Measurements from ENCODE around the gene KRT86.

The KRT86 gene

GRCh38 chr12:52323001-52323400 lies 48.6 kb downstream of the KRT86 start:
- TF ChIP-seq CEBPB (IDR thresholded peaks at IDR 0.05) = no peak
- TF ChIP-seq ZBTB7A (IDR thresholded peaks at IDR 0.05; ENCODE audit: low read depth) = no peak
- TF ChIP-seq YY1 (IDR thresholded peaks at IDR 0.05; ENCODE audit: low read depth) = no peak
- no peak for TF ChIP-seq USF1 (IDR thresholded peaks at IDR 0.05)
- no peak for TF ChIP-seq CREB1 (IDR thresholded peaks at IDR 0.05; ENCODE audit: low read depth)

- TF ChIP-seq MAX (IDR thresholded peaks at IDR 0.05) (no peak), CEBPB (IDR thresholded peaks at IDR 0.05) (no peak), CREB1 (IDR thresholded peaks at IDR 0.05; ENCODE audit: low read depth) (no peak), EGR1 (IDR thresholded peaks at IDR 0.05) (no peak), EP300 (IDR thresholded peaks at IDR 0.05; ENCODE audit: borderline replicate concordance) (no peak), TEAD4 (IDR thresholded peaks at IDR 0.05) (no peak), TCF12 (IDR thresholded peaks at IDR 0.05; ENCODE audit: low read depth) (no peak), FOXM1 (IDR thresholded peaks at IDR 0.05; ENCODE audit: borderline replicate concordance, low read depth) (no peak), REST (IDR thresholded peaks at IDR 0.05; ENCODE audit: low read depth) (no peak), RAD21 (IDR thresholded peaks at IDR 0.05; ENCODE audit: low read depth) (no peak), ZBTB7A (IDR thresholded peaks at IDR 0.05; ENCODE audit: low read depth) (no peak), NFIC (IDR thresholded peaks at IDR 0.05) (no peak), USF1 (IDR thresholded peaks at IDR 0.05) (no peak), TAF1 (IDR thresholded peaks at IDR 0.05; ENCODE audit: low read depth) (no peak), YY1 (IDR thresholded peaks at IDR 0.05; ENCODE audit: low read depth) (no peak)
Observed at GRCh38 chr12:52323416-52324152, 49.1 kb downstream of the KRT86 start.

- TF ChIP-seq YY1 (IDR thresholded peaks at IDR 0.05; ENCODE audit: low read depth) (no peak), EGR1 (IDR thresholded peaks at IDR 0.05) (no peak), TCF12 (IDR thresholded peaks at IDR 0.05; ENCODE audit: low read depth) (no peak), RAD21 (IDR thresholded peaks at IDR 0.05; ENCODE audit: low read depth) (no peak), ZBTB7A (IDR thresholded peaks at IDR 0.05; ENCODE audit: low read depth) (no peak), MAX (IDR thresholded peaks at IDR 0.05) (no peak), EP300 (IDR thresholded peaks at IDR 0.05; ENCODE audit: borderline replicate concordance) (no peak), TAF1 (IDR thresholded peaks at IDR 0.05; ENCODE audit: low read depth) (no peak)
Observed at GRCh38 chr12:52324153-52324444, 49.7 kb downstream of the KRT86 start.

- TF ChIP-seq TAF1 (IDR thresholded peaks at IDR 0.05; ENCODE audit: low read depth) (no peak), MAX (IDR thresholded peaks at IDR 0.05) (peak; percentile 63; the same call in 1 of the 2 replicates), ZBTB7A (IDR thresholded peaks at IDR 0.05; ENCODE audit: low read depth) (0 out of 2 replicates have a peak, but pooled peaks have one; percentile 56), CREB1 (IDR thresholded peaks at IDR 0.05; ENCODE audit: low read depth) (no peak), NFIC (IDR thresholded peaks at IDR 0.05) (0 out of 2 replicates have a peak, but pooled peaks have one; percentile 53), RAD21 (IDR thresholded peaks at IDR 0.05; ENCODE audit: low read depth) (peak; percentile 89), TCF12 (IDR thresholded peaks at IDR 0.05; ENCODE audit: low read depth) (peak; percentile 26; the same call in 1 of the 2 replicates)
Observed at GRCh38 chr12:52327052-52327829, 52.8 kb downstream of the KRT86 start.

GRCh38 chr12:52327830-52328500 lies 53.5 kb downstream of the KRT86 start:
- TF ChIP-seq CEBPB (IDR thresholded peaks at IDR 0.05) (no peak), USF1 (IDR thresholded peaks at IDR 0.05) (no peak), NFIC (IDR thresholded peaks at IDR 0.05) (no peak), FOXM1 (IDR thresholded peaks at IDR 0.05; ENCODE audit: borderline replicate concordance, low read depth) (no peak), MAX (IDR thresholded peaks at IDR 0.05) (no peak; the same call in 1 of the 2 replicates), REST (IDR thresholded peaks at IDR 0.05; ENCODE audit: low read depth) (no peak), YY1 (IDR thresholded peaks at IDR 0.05; ENCODE audit: low read depth) (no peak), RAD21 (IDR thresholded peaks at IDR 0.05; ENCODE audit: low read depth) (no peak), EGR1 (IDR thresholded peaks at IDR 0.05) (no peak), EP300 (IDR thresholded peaks at IDR 0.05; ENCODE audit: borderline replicate concordance) (no peak), TEAD4 (IDR thresholded peaks at IDR 0.05) (no peak), ZBTB7A (IDR thresholded peaks at IDR 0.05; ENCODE audit: low read depth) (no peak), CREB1 (IDR thresholded peaks at IDR 0.05; ENCODE audit: low read depth) (no peak), TCF12 (IDR thresholded peaks at IDR 0.05; ENCODE audit: low read depth) (no peak), TAF1 (IDR thresholded peaks at IDR 0.05; ENCODE audit: low read depth) (no peak)
